GM21367 (cell line): ENCODE data around the gene ITGAD.

ENCODE experiments used
- ATAC-seq: cut with Tn5 transposase; IDR thresholded peaks from one replicate; pipeline ENCODE4 v1.9.1; 2021; ENCODE audit not compliant: unreplicated experiment

The ITGAD gene

GRCh38 chr16:31474173-31474714 lies 81.1 kb downstream of the ITGAD start:
- ATAC-seq, result no peak

GRCh38 chr16:31474773-31475738 lies 81.9 kb downstream of the ITGAD start:
- no peak for ATAC-seq

GRCh38 chr16:31475946-31476302 lies 82.8 kb downstream of the ITGAD start:
- no peak for ATAC-seq
